ENCODE results near the gene TTN. TPM values are rescaled to one million over a fixed set of nuclear protein-coding genes. Genes with fewer than 3 reads are reported as not detected.

TTN gene
- total RNA-seq, 2 donors from 2014 or later, result 26.5 to 94.6 TPM

- peak; percentile 48 for ATAC-seq
Observed at GRCh38 chr2:178796079-178796677, 11.0 kb downstream of the TTN start.

GRCh38 chr2:178787934-178788333 is 19.3 kb downstream of the TTN start:
- H3K27me3 ChIP-seq, result no peaks in the 10 kb centered on the region
- H3K36me3 ChIP-seq (replicated peaks in 1 of 2; ENCODE audit: insufficient read depth in 1 of 2, low read depth in 2 of 2), result peaks cover 0 to 3% of the 10 kb centered on the region in 2 donors
- no peaks in the 10 kb centered on the region for H3K4me1 ChIP-seq
- intact Hi-C loops (cut with DNase I), result no loop called here
- H3K9me3 ChIP-seq, result no peaks in the 10 kb centered on the region
- 80 to 87% methylated on average over 5 of the region's 5 CpGs for WGBS, 2 donors
- TF ChIP-seq POLR2A (IDR thresholded peaks at IDR 0.05), result no peak
- TF ChIP-seq CTCF (IDR thresholded peaks at IDR 0.05), result no peak
- no peak overlapping the region for H3K27ac ChIP-seq
- no peak overlapping the region for H3K4me3 ChIP-seq
- no peak for DNase-seq
- ATAC-seq, result no peak

More at GRCh38 chr2:178796079-178796677, 11.0 kb downstream of the TTN start:
- Histone ChIP-seq H3K9me3 (no peaks in the 10 kb centered on the region), H3K4me3 (no peak overlapping the region), H3K27ac (no peak overlapping the region), H3K27me3 (no peaks in the 10 kb centered on the region), H3K4me1 (no peaks in the 10 kb centered on the region), H3K36me3 (replicated peaks in 1 of 2; ENCODE audit: insufficient read depth in 1 of 2, low read depth in 2 of 2) (no peaks in the 10 kb centered on the region)
- intact Hi-C loops (cut with DNase I), result loop anchor here (5.0 kb wide), 1 partner anchor 121 kb away; no protein-coding TSS in a partner anchor
- 83 to 97% methylated on average over 2 of the region's 2 CpGs for WGBS, 2 donors
- DNase-seq, result no peak
- TF ChIP-seq CTCF (IDR thresholded peaks at IDR 0.05), result peak in 6 of 7 experiments; percentile 52 to 80 (median 75)
- no peak for TF ChIP-seq POLR2A (IDR thresholded peaks at IDR 0.05)

GRCh38 chr2:178787155-178787554 is 20.1 kb downstream of the TTN start:
- Histone ChIP-seq H3K27me3 (no peaks in the 10 kb centered on the region), H3K36me3 (replicated peaks in 1 of 2; ENCODE audit: insufficient read depth in 1 of 2, low read depth in 2 of 2) (peaks cover 0 to 3% of the 10 kb centered on the region in 2 donors), H3K9me3 (no peaks in the 10 kb centered on the region), H3K4me1 (no peaks in the 10 kb centered on the region), H3K4me3 (no peak overlapping the region), H3K27ac (no peak overlapping the region)
- DNase-seq (no peak), ATAC-seq (no peak)
- TF ChIP-seq POLR2A (IDR thresholded peaks at IDR 0.05), result no peak
- TF ChIP-seq CTCF (IDR thresholded peaks at IDR 0.05), result no peak
- intact Hi-C loops (cut with DNase I), result no loop called here
- WGBS, 2 donors, result 47 to 55% methylated on average over 2 of the region's 2 CpGs

GRCh38 chr2:178783889-178784288 is 23.3 kb downstream of the TTN start:
- peaks cover 0 to 3% of the 10 kb centered on the region in 2 donors for H3K36me3 ChIP-seq (replicated peaks in 1 of 2; ENCODE audit: insufficient read depth in 1 of 2, low read depth in 2 of 2)
- H3K9me3 ChIP-seq, result no peaks in the 10 kb centered on the region
- H3K27me3 ChIP-seq, result no peaks in the 10 kb centered on the region
- ATAC-seq (no peak), DNase-seq (no peak)
- TF ChIP-seq CTCF (IDR thresholded peaks at IDR 0.05) (no peak), POLR2A (IDR thresholded peaks at IDR 0.05) (no peak)
- intact Hi-C loops (cut with DNase I), result no loop called here
- no peak overlapping the region for H3K27ac ChIP-seq
- no peaks in the 10 kb centered on the region for H3K4me1 ChIP-seq
- H3K4me3 ChIP-seq, result no peak overlapping the region
- 90 to 93% methylated on average over 10 of the region's 10 CpGs for WGBS, 2 donors

- no peaks in the 10 kb centered on the region for H3K9me3 ChIP-seq
- H3K36me3 ChIP-seq (replicated peaks in 1 of 2; ENCODE audit: insufficient read depth in 1 of 2, low read depth in 2 of 2), result peaks cover 0 to 2% of the 10 kb centered on the region in 2 donors
- intact Hi-C loops (cut with DNase I), result no loop called here
- H3K4me1 ChIP-seq, result no peaks in the 10 kb centered on the region
- H3K27ac ChIP-seq, result no peak overlapping the region
- H3K4me3 ChIP-seq, result no peak overlapping the region
- H3K27me3 ChIP-seq, result no peaks in the 10 kb centered on the region
- WGBS, 2 donors, result 91 to 95% methylated on average over 7 of the region's 7 CpGs
- DNase-seq (no peak), ATAC-seq (no peak)
- TF ChIP-seq POLR2A (IDR thresholded peaks at IDR 0.05), result no peak
- no peak for TF ChIP-seq CTCF (IDR thresholded peaks at IDR 0.05)
Observed at GRCh38 chr2:178782236-178782635, 25.0 kb downstream of the TTN start.
